Activated CD8-positive, alpha-beta memory T cell treated with anti-CD3 and anti-CD28 coated beads, Interleukin-2, amount 50 U/mL, for 1 hour (primary cell): ENCODE data around the gene FAM156A.
A peak's percentile ranks its signal among the peaks of the same experiment; 100 is the strongest.
"Not testable (repeated sequence)": the region's sequence is repeated elsewhere in the genome, so short reads cannot be mapped to it uniquely, and the experiment has no call there.

Experiments used
- DNase-seq: peaks from one replicate; pipeline ENCODE4 v3.0.0-alpha.2; 2020; ENCODE audit errors: extremely low read depth

FAM156A gene, protein sequence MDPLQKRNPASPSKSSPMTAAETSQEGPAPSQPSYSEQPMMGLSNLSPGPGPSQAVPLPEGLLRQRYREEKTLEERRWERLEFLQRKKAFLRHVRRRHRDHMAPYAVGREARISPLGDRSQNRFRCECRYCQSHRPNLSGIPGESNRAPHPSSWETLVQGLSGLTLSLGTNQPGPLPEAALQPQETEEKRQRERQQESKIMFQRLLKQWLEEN

GRCh38 chrX:52958113-52958959 is at the start of gene FAM156A:
TSS of gene FAM156A (minus strand) at chrX:52958518. CDS start at chrX:52948588, 9,930 bp downstream.
- DNase-seq, result not testable (repeated sequence)

DNA sequence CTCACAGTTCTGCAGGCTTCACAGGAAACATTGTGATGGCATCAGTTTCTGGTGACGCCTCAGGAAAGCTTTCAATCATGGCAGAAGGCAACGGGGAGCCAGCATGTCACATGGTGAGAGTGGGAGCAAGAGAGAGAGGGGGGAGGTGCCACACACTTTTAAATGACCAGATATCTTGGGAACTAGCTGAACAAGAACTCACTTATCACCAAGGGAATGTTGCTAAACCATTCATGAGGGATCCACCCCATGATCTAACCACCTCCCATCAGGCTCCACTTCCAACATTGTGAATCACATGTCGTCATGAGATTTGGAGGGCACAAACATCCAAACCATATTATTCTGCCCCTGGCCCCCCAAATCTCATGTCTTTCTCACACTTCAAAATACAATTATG is 47.0 kb upstream of the FAM156A start:
- no peak for DNase-seq

- DNase-seq, result no peak
Measured at GRCh38 chrX:53004811-53005210, 46.5 kb upstream of the FAM156A start.

DNA sequence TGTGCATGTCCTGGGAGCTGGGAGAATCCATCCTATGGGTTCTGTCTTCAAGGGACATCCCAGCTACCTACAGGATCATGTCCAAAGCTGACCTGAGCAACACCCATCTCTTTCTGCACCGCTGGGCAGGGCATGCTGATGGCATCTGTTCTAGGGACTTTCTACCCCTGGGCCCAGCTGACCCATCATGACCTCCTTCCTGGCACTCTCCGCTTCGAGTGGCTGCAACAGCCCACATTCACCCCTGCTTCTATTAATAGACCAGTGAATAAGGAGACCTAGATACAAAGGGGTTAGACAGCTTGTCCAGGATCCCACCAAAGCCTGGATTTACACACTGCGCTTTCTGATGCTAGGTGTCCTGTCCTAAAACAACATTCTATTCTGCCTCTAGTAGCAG is 45.7 kb upstream of the FAM156A start:
- no peak for DNase-seq

DNA sequence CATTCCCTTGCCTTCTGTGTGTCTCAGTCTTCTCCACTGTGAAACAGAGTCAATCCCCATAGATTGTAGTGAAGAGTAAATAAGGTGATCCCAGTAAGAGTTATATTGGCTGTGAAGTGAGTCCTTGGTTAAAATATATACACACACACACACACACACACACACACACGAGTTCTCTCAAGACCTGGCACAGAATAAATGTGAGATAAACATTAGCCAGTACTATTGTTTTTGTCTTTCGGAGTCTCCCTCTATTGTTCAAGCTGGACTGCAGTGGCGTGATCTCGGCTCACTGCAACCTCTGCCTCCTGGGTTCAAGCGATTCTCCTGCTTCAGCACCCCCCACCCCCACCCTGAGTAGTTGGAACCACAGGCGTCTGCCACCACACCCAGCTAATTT is 44.8 kb upstream of the FAM156A start:
- no peak for DNase-seq

DNA sequence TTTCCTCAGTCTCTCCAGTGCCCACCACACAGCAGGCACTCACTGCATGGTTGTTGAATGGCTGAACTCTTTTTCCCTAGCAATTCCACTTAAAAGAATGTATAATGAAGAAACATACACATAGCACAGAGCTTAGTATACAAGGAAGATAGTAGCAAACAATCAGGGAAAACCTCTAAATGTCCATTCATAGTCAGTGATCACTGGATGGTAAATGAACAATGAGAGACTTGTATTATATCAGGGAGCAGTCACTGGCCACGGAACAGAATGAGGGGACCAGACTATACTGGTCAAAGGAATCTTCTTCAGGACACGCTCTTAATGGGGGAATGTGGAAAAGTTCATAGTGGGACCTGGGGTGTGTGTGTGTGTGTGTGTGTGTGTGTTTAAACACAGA is 43.6 kb upstream of the FAM156A start:
- DNase-seq, result no peak

GRCh38 chrX:53000447-53001135 is 42.3 kb upstream of the FAM156A start:
- DNase-seq, result no peak

DNA sequence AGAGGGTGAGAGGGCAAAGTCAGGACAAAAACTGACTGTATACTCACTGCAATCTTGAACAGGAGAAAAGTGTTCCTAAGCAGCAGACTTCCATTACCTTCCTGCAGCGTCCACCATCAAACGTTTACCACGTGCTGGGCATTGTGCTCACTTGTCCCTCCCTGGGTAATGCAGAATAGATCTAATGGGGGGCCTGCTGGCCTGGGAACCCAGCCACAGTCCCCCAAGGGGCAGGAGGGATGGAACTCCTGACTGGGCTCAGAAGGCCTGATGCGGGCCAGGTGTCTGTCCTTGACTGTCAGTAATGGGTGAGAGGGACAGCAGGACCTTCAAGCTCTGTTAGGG is 37.6 kb upstream of the FAM156A start:
- DNase-seq, result no peak

GRCh38 chrX:52995135-52995986 is 37.0 kb upstream of the FAM156A start:
- peak; percentile 78 for DNase-seq

GRCh38 chrX:52990848-52991247 is 32.5 kb upstream of the FAM156A start:
- no peak for DNase-seq

- not testable (repeated sequence) for DNase-seq
Measured at GRCh38 chrX:52990011-52990631, 31.8 kb upstream of the FAM156A start.

DNA sequence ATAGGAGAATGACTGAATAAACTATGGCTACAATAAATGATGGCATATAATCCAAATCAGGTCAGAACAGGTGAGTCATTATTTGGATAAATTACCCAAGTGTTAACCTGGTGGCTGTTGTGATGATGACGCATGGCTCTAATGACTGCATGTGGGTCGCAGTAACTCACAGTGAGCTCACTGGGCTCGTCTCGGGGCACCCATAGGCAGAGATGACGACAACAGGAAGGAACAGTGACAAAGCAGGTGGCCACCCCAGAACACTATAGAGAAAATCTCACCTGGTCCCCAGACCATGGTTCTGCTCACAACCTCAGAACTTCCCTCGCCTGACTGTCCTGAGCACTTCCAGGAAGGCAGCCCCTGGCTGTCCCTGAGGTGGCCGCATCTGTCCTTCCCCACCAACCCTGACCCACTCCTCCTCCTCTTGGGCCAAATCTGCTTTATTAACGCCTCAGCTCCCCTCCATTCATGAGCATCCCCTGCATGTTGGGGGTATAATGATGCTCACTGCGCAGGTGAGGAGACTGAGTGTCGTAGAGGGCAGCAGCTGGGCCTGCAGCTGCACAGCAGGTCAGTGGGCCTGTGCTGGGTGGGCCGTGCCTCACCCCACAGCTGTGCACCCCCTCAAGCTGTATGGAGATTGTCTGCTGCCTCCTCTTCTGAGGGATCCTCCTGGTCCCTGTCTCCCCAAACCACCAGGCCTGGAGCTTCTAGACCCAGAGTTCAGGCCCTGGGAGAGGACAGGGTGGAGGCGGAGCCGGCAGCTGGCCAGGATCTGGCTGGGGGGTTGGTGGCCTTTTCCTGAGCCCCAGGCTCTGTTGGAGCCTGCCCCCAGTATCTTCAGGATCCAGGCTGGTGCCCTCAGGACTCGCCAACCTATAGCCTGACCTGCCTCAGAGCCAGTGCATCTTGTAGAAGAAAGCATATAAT is 30.9 kb upstream of the FAM156A start:
- no peak for DNase-seq

- no peak for DNase-seq
Measured at GRCh38 chrX:52983321-52984000, 25.1 kb upstream of the FAM156A start.

DNA sequence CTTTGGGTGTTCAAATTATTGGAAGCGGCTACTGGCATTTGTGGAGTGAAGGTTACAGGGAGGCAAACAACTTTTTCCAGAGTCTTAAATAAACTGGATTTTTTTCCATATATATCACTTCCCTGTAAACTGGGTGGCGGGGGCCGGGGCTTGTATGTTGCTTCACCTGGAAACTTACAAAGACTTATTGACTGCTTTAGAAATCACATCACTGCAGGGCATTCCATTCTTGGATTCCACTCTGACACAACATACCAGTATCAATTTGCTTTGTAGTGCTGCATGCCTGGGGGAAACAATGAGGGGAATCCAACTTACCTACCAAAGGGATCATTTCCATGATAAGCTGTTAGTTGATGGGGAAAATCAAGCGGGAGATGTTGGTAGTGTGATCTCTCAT is 21.7 kb upstream of the FAM156A start:
- DNase-seq, result no peak

DNA sequence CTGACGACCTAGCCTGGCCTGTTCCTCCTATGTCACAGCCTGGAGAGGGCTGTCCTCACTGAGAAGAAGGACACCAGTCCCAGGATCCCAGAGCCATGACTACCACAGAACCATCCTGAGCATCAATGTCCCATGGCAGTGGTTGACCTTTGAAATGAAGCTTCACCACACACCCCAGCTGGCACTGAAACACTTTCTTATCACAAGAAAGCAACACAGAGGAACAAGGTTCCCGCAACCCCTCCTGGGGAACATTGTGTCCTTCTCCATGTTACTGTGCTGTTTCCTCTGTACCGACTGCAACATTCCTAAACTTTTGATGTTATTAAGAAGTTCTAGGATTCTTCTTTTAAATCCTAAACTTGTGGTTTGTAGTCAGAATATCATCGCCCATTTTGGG is 21.2 kb upstream of the FAM156A start:
- no peak for DNase-seq

- DNase-seq, result no peak
Measured at GRCh38 chrX:52977953-52978352, 19.6 kb upstream of the FAM156A start.

DNA sequence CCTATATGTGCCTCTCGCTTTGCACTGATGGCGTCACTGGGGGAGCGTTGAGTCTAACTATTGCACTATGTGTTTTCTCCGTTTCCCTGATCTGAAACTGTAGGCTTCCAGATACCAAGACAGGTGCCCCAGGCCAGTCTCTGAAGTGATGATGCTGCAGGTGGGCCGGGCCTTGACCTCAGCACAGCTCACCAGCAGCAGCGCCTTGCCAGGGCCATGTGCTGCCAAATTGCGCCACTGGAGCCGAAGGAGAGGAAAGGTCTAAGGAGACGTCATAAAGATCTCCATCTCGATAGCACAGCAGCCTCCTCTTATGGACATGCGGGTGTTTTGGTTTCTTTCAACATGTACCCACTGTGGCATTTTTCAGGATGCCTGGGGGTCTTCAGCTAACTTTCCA is 17.3 kb upstream of the FAM156A start:
- not testable (repeated sequence) for DNase-seq

DNA sequence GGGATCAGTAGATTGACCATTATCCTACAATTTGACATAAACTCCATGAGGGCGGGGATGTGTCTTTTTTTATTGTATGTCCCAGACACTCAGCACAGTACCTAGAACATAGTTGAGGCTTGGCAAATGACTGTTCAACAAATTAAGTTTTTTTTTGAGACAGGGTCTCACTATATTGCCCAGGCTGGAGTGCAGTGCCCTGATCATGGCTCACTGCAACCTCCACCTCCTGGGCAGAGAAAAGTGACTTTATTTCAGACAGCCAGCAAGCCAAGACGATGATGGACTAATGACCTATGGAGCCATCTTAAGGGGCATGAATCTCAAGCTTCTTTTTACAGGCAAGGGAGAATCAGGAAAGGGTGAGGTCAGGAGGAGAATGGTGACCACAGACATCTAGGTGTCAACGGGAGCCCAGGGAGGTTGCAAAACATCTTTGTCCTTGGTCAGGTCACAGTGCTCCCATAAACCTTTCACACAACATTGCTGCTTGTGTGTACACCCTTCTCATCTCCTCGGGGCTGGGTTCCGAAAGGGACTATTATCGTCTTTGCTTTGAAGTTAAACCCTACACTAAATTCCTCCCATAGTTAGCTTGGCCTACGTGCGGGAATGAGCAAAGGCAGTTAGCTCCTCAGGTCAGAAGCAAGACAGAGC is 16.1 kb upstream of the FAM156A start:
- DNase-seq, result not testable (repeated sequence)

- DNase-seq, result not testable (repeated sequence)
Measured at GRCh38 chrX:52967922-52968321, 9.6 kb upstream of the FAM156A start.
